Measurements from ENCODE around the gene SIGLEC10.
"Not testable (repeated sequence)": the region's sequence is repeated elsewhere in the genome, so short reads cannot be mapped to it uniquely, and the experiment has no call there.

Gene SIGLEC10

DNA sequence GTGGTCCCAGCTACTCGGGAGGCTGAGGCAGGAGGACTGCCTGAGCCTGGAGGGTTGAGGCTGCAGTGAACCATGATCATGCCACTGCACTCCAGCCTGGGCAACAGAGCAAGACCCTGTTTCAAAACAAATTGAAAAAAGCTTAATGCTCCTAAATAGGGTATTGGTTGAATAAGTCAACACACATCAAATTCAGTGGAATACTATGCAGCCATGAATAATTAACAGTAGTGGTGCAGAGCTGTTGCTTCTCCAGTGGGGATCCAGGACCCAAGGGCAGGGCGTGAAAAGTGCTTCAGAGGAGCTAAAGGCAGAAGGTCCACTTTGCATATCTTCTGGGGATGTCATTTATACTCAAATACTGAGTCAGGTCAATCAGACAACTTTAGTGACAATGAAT, 22.6 kb upstream of the SIGLEC10 start:
- no peak for DNase-seq

DNA sequence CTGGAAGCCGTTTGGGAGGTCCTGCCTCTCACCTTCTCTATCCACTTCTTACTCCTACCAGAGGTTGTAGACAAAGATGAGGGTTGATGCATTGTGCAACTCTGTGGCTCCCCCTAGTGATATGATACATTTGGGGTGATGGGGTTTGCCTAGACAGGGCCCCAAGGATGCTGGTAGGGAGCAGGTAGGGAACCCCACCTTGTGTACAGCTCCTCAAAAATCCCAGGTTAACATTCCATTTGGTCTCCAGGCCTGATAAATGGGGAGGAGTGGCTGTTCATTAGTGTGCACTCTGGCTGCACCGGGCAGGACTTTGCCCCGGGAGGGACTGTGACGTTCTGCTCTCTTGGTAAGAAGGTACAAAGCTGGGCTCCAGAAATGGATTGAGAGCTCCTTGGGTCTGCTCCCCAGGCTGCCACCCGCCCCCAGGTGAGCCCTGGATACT, 21.6 kb upstream of the SIGLEC10 start:
- no peak for DNase-seq

DNA sequence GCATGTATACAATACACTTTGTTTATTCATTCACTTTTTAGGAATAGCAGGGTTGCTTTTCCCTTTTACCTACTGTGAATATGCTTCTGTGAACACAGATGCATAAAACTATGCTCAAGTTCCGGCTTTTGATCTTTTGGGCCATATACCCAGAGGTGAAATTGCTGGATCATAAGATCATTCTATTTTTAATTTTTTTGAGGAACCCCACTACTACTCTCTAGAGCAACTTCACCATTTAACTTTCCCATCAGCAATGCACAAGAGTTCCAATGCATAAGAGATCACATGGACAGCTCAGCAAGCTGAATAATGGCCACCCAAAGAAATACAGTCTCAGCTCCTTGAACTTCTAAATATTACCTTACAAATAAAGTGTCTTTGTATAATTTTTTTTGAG, 17.0 kb upstream of the SIGLEC10 start:
- DNase-seq, result no peak

DNA sequence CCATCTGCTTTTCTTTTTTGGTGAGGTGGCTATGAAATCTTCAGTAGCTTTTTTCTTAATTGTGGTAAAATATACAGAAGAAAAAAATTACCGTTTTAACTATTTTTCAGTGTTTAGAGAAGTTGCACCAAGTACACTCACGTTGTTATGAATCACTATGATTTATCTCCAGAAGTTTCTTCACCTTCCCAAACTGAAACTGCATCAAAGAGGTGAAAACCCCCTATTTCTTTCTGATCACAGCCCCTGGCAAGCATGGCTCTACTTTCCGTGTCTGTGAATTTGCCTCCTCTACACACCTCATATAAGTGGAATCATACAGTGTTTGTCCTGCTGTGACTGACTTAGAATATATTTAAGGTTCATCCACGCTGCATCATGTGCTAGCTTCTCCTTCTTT, 15.6 kb upstream of the SIGLEC10 start:
- DNase-seq, result no peak

DNA sequence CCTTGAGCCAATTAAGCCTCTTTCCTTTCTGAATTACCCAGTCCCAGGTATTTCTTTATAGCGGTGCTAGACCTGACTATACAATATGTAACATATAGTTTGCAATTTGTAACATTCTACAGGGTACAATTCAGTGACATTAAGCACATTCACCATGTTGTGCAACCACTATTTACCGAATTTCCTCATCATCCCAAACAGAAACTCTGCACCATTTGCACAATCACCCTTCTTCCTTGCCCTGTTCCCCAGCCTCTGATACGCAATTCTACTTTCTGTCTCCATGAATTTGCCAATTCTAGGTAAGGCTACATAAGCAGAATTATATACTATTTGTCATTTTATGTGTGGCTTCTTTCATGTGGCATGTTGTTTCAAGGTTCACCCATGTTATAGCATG, 13.7 kb upstream of the SIGLEC10 start:
- no peak for DNase-seq

DNA sequence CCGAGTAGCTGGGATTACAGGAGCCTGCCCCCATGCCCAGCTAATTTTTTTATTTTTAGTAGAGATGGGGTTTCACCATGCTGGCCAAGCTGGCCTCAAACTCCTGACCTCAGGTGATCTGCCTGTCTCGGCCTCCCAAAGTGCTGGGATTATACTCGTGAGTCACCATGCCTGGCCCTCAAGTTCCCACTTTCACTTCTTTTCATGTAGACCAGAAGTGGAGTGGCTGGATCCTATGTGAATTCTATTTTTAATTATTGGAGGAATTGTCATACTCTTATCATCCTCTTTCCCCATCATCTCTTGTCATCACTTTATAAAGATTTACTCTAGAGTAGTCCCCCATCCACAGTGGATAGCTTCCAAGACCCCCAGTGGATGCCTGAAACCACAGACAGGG, 12.8 kb upstream of the SIGLEC10 start:
- no peak for DNase-seq

DNA sequence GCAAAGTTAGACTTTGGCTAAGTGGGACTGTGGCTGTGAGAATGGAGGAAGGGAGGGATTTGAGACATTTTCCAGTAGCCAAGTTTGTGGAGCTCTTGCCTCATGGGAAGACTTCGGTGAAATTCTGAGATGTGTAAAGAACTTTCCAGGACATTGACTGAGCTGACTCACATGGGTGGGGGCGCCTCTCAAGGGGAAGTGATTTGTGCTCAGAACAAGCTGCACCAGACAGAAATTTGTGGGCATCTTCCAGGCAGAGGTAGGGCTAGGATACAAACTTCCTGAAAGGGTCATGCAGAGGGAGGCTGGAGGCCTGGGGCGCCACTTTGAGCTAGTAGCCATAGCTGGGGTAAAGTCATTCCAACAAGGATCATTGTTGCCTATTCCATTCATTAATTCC, 9.8 kb upstream of the SIGLEC10 start:
- DNase-seq, result no peak

DNA sequence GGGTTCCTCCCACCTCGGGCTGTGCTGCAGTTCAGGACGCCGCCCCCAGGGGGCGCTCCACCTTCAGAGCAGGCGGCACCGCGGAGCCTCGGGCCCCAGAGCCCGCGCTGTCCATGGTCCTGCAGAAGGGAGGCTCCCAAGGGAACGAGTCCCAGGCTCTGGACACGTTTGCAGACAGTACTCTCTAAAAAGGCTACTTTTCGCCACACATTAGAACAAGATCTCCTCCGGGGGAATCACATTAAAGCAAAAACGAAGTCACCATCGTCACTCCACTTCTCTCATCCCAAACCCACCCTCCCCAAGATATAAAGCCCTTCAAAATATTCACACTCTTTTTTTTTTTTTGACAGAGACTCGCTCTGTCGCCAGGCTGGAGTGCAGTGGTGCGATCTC, 4.6 kb upstream of the SIGLEC10 start:
- peak in 44 of 56 donors; percentile 4 to 79 (median 36) for DNase-seq

DNA sequence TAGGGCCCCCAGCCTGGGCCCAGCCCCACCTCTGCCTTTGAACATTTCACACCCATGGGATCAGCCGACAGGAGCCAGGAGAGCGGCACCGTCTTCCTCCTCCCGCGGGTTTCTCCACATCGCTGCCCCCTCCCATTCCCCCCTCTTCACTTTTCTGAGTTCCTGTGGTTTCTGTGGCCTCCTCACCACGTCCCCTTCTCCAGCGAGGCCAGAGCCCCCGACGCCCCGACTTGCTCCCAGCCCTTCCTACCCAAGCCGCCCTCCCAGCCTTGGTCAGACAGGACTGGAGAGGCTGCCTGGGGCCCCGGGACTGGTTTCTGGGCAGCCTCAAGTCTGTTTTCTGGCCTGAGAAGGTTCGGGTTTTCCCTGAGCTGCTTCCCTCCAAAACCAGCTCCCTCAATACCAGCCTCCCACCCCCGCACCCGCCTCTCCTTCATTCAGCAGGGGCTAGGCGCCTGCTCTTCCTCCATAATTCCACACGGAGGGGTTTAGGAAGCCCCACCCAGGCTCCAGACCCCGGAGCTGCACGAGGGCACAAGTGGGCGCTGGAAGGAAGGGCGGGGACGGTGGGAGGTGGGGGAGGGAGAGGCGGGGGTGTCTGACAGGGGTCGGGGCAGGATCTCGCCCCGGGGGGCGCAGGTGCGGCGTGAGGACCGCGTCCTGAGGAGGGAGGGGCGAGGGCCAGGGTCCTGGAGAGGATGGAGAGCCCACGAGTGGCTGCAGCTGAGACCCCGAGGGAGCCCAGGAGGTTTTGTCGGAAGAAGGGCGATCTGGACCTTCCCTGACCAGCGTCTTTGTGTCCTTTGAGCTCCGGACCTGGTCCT, 4.0 kb upstream of the SIGLEC10 start:
- no peak for DNase-seq

DNA sequence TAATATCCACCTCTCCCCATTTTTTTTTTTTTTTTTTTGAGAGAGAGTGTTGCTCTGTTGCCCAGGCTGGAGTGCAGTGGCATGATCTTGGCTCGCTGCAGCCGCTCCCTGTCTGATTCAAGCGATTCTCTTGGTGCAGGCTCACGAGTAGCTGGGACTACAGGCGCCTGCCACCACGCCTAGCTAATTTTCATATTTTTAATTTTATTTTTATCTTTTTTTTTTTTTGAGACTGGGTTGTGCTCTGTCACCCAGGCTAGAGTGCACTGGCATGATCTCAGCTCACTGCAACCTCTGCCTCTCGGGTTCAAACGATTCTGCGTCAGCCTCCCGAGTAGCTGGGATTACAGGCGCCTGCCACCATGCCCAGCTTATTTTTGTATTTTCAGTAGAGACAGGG, 3.1 kb upstream of the SIGLEC10 start:
- not testable (repeated sequence) for DNase-seq

DNA sequence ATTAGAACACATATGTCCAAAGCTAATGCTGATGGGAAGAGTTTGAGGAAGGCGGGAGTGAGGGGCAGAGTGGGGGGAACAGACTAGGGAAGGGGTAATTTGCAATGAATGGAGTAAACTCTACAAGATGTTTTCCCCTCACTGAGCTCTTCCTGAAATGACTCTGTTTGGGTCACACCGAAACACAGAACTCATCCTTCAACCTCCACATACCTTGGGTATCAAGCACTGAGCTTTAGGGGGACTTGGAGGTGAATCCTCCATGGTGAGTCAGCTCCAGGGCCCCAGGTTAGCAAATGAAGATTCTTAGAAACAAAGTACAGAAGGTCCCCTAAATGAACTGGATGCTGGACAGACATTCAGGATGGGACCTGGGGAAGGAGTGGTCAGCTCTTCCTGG, 1.3 kb upstream of the SIGLEC10 start:
- DNase-seq, result no peak

DNA sequence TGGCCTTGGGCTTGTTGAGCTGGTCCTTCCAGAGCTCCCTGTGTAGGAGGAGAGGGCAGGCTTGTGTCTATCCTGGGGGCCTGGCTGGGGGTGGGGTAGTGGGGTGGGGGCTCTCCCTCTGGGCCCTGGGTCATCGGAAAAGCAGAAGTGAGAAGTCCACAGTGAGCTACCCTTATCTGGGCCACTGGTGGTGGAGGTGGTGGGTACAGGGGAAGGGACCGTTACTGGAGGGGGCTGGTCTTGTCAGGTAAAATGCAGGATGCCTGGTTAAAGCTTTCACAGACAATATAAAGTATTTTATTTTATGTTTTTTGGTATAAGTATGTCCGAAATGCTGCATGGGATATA, 342 bp upstream of the SIGLEC10 start:
- no peak for DNase-seq

DNA sequence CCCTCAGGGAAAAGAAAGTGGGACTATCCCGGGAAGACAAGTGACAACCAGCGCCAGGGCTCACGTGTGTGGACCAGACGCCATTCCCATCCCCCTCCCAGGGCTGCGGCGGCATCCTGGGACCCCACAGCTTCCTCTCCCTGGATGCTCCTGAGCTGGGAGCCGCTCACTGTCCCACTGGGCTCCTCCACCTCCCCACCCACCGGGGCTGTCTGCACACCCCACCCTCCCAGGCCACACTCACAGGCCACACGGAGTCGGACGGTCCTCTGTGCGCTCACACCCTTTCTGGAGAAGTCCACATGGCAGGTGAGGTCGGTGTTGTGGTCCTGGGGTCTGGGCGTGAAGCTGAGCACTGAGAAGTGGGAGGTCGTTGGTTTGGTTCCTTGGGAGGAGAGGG, 1.0 kb downstream of the SIGLEC10 start:
- not testable (repeated sequence) for DNase-seq

DNA sequence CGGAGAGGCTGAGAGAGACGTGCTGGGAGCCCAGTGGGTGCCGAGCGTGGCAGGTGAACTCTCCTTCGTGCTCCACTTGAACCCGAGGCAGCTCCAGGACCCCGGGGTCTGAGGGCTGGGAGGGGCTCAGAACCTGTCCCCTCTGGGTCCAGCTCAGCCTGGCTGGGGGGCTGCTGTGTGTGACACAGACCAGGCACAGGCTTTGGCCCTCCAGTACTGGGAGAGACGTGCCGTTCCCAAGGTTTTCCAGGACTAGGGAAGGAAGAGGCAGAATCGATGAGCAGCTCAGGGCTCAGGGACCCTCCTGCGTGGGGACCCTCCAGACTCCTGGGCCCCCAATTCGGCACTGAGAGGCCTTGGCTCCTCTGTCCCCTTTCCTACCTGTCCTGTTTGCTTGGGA, 2.3 kb downstream of the SIGLEC10 start:
- no peak for DNase-seq

DNA sequence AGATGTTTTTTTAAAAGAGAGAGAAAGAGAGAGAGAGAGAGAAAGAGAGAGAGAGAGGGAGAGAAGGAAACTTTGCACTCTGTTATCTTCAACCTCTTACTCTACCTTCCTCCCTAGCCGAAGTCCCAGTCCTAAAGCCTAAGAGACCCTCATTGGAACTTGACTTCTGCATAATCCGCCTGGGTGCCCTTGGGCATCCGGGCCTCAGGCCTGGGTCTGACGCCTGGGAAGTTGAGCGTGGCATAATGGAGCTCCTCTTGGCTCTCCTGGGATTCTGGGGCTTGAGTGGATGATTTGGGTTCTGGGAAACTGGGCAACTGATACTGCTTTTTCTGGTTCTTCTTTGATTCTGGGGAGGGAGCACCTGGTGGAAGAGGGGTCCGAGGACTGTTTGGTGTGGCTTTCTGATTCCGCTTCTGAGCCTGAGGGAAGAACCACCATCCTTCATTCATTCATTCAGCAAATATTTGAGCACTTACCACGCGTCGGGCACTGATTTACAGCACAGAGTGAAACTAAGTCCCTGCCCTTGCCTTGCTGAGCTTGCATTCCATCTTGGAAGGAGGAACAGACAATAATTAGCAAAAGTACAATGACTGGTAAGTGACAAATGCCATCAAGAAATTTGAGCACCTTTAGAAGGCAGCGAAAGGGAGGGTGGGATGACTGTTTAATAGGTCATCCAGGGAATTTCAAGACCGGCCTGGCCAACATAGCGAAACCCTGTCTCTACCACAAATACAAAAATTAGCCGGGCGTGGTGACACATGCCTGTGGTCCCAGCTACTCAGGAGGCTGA, 6.3 kb downstream of the SIGLEC10 start:
- DNase-seq, result no peak

DNA sequence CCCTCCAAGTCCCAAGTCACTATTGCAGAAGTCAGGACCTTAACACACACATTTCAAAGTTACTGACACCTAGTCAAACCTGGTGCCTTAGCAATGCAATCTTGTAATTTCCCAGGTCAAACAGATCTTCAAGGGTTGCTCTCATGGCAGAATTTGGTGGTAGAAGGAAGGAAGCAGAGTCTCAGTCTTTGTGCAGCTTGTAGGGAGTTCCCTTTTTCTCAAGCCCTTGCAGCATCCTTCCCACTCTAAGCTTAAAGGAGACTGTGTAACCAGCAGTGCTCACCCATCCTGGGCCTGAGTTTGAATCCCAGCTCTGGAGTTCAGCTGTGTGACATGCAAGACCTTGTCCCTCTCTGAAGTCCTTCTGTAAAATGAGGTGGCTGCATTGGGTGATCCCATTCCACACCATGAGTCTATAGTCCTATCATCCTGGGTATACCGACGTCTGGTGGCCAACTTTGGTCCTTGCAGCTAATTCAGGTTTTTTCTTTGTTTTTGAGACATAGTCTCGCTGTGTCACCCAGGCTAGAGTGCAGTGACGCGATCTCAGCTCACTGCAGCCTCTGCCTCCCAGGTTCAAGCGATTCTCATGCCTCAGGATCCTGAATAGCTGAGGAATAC, 9.8 kb downstream of the SIGLEC10 start:
- DNase-seq, result peak in 1 of 56 donors; percentile 25

DNA sequence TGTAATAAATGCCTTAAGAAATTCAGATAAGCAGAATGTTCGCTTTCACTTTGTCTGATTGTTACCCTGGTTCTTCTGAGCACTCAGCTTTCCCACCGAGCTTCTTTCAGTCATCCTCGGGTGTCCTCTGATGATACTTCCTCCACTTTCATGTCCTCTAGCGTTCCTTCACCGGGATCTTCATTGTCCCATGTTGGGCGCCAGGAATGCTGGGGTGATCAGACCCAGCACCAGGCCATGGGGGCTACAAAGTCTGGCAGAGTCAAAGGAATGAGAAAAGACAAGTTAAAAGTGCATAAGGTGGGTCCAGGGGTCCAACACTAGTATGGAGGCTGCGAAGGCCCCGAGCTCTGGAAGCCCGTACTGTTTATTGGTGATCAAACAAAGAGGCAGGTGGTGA, 15.3 kb downstream of the SIGLEC10 start:
- DNase-seq, result no peak

DNA sequence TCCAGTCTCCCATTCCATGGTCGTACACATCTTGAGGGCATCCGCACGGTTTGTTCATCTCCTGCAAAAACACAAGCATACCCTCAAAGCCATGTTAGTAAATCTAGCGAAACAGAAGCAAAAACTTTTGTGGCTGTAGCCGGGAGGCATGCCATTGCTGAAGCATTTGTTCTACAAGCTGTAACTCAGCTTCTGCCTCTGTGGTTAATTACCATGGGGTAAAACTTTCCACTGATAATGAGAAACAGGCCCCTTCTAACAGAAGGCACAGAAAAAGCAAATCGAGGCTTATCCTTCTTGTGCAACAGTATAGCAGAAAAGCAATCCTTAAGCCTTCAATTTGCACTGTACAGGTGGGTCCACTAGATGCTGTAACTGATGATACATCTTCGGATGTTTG, 17.5 kb downstream of the SIGLEC10 start:
- not testable (repeated sequence) for DNase-seq

DNA sequence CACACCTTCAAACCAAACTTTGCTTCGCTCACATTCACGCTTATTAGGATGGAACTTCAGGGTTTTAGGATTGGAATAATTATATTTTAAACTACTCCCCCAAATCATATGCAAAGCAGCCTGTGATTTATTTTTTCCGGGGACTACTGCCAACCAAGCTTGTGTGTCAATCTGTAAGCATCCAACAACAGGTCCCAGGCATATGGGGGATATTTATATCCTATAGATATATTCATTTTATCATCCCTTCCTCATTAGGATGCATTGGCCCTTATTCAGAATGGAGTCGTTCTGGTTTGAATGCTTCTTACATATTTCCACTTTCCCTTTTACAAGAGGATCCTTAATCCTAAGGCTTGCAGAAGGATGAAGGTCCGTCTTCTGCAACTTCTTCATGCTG, 18.2 kb downstream of the SIGLEC10 start:
- DNase-seq, result no peak

DNA sequence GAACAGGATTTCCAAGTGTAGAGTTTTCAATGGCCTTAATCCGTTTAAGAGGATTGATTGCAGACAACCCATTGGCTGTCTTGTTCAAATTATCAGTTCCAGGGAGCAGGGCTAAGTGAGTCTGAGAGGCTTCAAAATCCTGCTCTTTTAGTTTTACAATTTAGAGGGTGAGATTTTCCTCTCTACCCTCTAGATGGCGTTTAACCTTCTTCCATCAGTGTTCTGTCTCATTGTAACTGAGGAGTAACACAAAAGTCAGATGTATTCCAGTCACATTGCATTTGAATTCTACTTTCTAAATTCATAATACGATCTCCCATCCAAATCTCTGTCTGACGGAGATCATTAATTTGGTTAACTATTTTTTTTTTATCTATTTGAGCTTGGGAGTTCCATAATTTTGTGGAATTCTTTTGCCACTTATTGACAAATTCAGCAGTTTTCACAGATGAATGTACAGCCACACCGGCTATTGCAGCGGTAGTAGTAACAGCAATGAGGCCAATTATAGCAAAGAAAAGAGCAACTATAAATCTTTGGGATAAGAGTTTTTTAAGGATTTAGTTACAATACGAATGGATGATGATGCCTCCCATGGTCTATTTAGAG, 19.2 kb downstream of the SIGLEC10 start:
- DNase-seq, result no peak

DNA sequence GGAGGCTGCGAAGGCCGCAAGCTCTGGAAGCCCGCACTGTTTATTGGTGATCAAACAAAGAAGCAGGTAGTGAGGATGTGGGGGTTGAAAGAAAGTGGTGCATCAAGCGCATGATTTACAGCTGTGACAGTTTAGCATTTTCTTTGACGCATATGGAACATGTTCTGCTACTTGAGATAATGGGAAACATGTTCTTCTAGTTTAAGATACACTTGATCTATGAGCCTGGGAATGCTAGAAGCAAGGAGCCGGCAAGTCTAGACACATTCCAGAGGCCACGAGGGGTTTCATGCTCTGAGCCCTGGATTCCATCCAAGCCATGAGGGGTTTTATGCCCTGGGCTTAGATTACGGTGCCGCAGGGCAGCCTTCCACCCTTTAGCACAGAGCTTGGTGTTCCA, 20.0 kb downstream of the SIGLEC10 start:
- DNase-seq, result not testable (repeated sequence)

DNA sequence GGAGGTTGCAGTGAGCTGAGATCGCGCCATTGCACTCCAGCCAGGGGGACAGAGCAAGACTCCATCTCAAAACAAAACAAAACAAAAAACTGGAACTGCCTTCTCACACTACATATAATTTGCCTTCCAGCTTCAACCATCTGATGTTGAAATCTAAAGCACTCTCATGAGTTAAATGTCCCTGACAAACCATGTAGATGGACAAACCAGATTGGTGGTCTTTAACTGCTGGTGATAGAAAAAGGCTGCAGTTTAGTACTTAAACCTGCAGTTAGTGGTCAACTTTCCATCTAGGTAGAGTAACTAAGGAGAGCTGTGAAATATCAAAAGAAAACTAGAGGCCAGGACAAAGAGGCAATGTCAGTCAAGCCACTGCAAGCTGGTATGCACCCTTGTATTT, 21.3 kb downstream of the SIGLEC10 start:
- DNase-seq, result no peak
